Upper lobe of left lung (tissue), 6 donors: ENCODE measurements around the gene TSPAN32. TPM values are rescaled to one million over a fixed set of nuclear protein-coding genes. Genes with fewer than 3 reads are reported as not detected.

Experiments used
- ATAC-seq, 2 donors: fragments of 200-7000 bp; cut with Tn5 transposase; one replicate each; pipeline ENCODE4 v1.9.1; 2022; ENCODE audit warnings: mild to moderate bottlenecking in 2 of 2, moderate library complexity in 2 of 2; ENCODE audit not compliant: low FRiP score in 2 of 2
- DNase-seq, 2 donors: peaks; one replicate each; pipeline ENCODE4 v3.0.0-alpha.2; 2019 to 2020
- H3K27ac ChIP-seq, 4 donors: fragments of 200-600 bp; sonication (generic); one replicate each; pipeline ENCODE4 v1.5.1; 2016 to 2019
- H3K27me3 ChIP-seq, 4 donors: fragments of 200-600 bp; sonication (generic); one replicate each; pipeline ENCODE4 v1.5.1; 2017 to 2019
- H3K36me3 ChIP-seq, 4 donors: fragments of 200-600 bp; sonication (generic); one replicate each; pipeline ENCODE4 v1.5.1; 2016 to 2019
- H3K4me1 ChIP-seq, 4 donors: fragments of 200-600 bp; sonication (generic); one replicate each; pipeline ENCODE4 v1.5.1; 2018 to 2019
- H3K4me3 ChIP-seq, 4 donors: fragments of 200-600 bp; sonication (generic); one replicate each; pipeline ENCODE4 v1.5.1; 2017 to 2019; ENCODE audit warnings: mild to moderate bottlenecking in 2 of 4, moderate library complexity in 1 of 4
- H3K9me3 ChIP-seq, 4 donors: fragments of 200-600 bp; sonication (generic); one replicate each; pipeline ENCODE4 v1.5.1; 2018 to 2019
- EP300 ChIP-seq, 4 donors: sonication (generic); formaldehyde crosslinking; IDR thresholded peaks; one replicate each; pipeline ENCODE4 v1.5.1; 2017; ENCODE audit warnings: antibody characterized with exemption in 4 of 4, control low read depth in 2 of 4
- POLR2A ChIP-seq, 4 donors: fragments of 450-650 bp; IDR thresholded peaks; one replicate each; pipeline ENCODE4 v1.5.1; 2016 to 2017; ENCODE audit warnings: antibody characterized with exemption in 4 of 4, mild to moderate bottlenecking in 2 of 4
- POLR2AphosphoS5 ChIP-seq, 2 donors: sonication (generic); formaldehyde crosslinking; IDR thresholded peaks; one replicate each; pipeline ENCODE4 v1.5.1; 2017; ENCODE audit warnings: antibody characterized with exemption in 2 of 2
- WGBS, 2 donors: methylation state at CpG; one replicate each; pipeline ENCODE4 v1.1.5; 2017 to 2018; 5-methylcytosine and 5-hydroxymethylcytosine counted together
- total RNA-seq, 6 donors: library from RNA; depleted of rRNA in 4 of 6; stranded (reverse); fragments of >200 nt in 4 of 6; gene quantifications; one replicate each; pipeline versions ENCODE4 v1.1.0 to v1.2.1, GENCODE V29; 2016 to 2021
- TF ChIP-seq, protein P1 (sequence below), 6 experiments: fragments of 450-650 bp in 4 of 6; fragments of 200-600 bp in 2 of 6; sonication (generic) in 2 of 6; IDR thresholded peaks; one replicate each; pipeline ENCODE4 v1.5.1; 2016 to 2019; ENCODE audit warnings: antibody characterized with exemption in 6 of 6
- donor health status: DM: no; HTN: no; CAD: no; lungs with moderate emphysema.
- donor health status: DM: no; HTN: yes; CAD: no; lungs with severe emphysema.

The TSPAN32 gene
- total RNA-seq, 6 donors from 2014 or later, result 3.1 to 16.4 (median 6.8) TPM

DNA sequence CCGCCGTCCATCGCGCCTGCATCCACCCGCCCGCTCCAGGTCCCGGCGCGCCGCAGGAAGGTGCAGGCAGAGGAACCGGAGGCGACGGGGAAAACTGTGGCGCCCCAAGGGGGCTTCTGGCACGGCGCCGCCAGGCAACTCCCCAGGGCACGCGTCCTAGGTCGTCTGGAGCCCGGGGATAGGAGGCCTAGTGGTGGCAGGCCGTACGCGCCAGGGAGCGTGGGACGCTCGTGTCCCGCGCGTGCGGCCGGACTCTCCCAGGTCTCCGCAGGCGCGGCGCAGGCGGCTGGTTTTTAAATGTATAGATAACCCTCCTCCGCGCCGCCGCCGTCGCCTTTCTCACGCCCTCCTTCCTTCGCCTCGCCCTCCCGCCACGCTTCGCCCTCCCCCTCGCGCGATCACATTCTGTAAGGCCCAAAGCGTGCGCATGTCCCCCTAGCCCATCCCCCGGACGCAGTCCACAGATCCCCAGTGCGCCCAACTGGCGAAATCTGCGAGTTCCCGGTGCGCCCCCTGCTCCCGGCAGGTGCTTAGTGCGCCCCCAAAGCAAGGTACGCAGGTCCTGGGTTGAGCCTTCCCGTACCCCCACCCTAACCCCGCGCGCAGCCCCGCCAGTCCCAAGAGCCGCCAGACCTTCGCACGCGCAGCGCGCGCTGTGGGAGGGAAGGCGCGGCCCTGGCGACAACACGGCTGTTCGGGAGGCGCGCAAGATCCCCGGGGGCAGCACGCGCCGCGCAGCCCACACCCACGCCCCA lies 31.3 kb upstream of the TSPAN32 start, which contains the start of gene ASCL2:
Gene ASCL2, minus strand, starts transcription at position 267 of the 755 bp plus-strand sequence. Its CDS starts 256 bp downstream, at position 11.
- peak within 1 kb of the TSS; percentile 33 to 69 (median 62) for H3K4me3 ChIP-seq
- 0 to 6% methylated on average over 2 to 66 of the region's 89 CpGs for WGBS, 2 donors
- no peaks in the 10 kb centered on the region for H3K36me3 ChIP-seq
- H3K27me3 ChIP-seq, result peaks cover 0 to 21% (median 9%) of the 10 kb centered on the region in 4 donors
- TF ChIP-seq EP300 (IDR thresholded peaks at IDR 0.05) (no peak), POLR2AphosphoS5 (IDR thresholded peaks at IDR 0.05) (no peak), POLR2A (IDR thresholded peaks at IDR 0.05) (no peak)
- TF ChIP-seq, protein P1, sequence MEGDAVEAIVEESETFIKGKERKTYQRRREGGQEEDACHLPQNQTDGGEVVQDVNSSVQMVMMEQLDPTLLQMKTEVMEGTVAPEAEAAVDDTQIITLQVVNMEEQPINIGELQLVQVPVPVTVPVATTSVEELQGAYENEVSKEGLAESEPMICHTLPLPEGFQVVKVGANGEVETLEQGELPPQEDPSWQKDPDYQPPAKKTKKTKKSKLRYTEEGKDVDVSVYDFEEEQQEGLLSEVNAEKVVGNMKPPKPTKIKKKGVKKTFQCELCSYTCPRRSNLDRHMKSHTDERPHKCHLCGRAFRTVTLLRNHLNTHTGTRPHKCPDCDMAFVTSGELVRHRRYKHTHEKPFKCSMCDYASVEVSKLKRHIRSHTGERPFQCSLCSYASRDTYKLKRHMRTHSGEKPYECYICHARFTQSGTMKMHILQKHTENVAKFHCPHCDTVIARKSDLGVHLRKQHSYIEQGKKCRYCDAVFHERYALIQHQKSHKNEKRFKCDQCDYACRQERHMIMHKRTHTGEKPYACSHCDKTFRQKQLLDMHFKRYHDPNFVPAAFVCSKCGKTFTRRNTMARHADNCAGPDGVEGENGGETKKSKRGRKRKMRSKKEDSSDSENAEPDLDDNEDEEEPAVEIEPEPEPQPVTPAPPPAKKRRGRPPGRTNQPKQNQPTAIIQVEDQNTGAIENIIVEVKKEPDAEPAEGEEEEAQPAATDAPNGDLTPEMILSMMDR (IDR thresholded peaks at IDR 0.05), result no peak
- H3K27ac ChIP-seq, result peak within 1 kb of the TSS; percentile 69 to 86 (median 80)
- peaks cover 29 to 42% (median 32%) of the 10 kb centered on the region in 4 donors for H3K4me1 ChIP-seq
- no peaks in the 10 kb centered on the region for H3K9me3 ChIP-seq
- no peak for ATAC-seq
- DNase-seq, result no peak

DNA sequence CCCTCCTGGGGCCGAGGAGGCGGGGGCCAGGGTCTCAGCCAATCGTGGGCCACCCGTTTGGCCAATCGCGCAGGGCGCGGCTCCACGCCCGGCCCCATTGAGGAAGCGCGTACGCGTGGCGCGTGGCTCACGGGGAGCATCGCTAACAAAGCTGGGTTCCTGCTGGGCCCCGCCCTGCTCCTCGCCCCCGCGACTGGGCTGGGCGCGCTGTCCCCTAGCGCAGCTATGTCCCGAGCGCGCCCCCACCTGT lies 30.8 kb upstream of the TSPAN32 start:
- H3K9me3 ChIP-seq, result no peaks in the 10 kb centered on the region
- ATAC-seq, result peak in 1 of 2 donors; percentile 62
- no peaks in the 10 kb centered on the region for H3K36me3 ChIP-seq
- DNase-seq, result peak in 1 of 2 donors; percentile 92
- H3K27me3 ChIP-seq, result peaks cover 0 to 21% (median 9%) of the 10 kb centered on the region in 4 donors
- H3K27ac ChIP-seq, result no peak overlapping the region
- WGBS, 2 donors, result 4 to 17% methylated on average over 3 to 28 of the region's 28 CpGs
- TF ChIP-seq EP300 (IDR thresholded peaks at IDR 0.05), result no peak
- TF ChIP-seq, protein P1 (IDR thresholded peaks at IDR 0.05), result no peak
- TF ChIP-seq POLR2A (IDR thresholded peaks at IDR 0.05), result no peak
- no peak for TF ChIP-seq POLR2AphosphoS5 (IDR thresholded peaks at IDR 0.05)
- H3K4me1 ChIP-seq, result peaks cover 26 to 37% (median 30%) of the 10 kb centered on the region in 4 donors
- H3K4me3 ChIP-seq, result peak overlapping the region in 3 of 4 donors; percentile 61 to 69 (median 64)

DNA sequence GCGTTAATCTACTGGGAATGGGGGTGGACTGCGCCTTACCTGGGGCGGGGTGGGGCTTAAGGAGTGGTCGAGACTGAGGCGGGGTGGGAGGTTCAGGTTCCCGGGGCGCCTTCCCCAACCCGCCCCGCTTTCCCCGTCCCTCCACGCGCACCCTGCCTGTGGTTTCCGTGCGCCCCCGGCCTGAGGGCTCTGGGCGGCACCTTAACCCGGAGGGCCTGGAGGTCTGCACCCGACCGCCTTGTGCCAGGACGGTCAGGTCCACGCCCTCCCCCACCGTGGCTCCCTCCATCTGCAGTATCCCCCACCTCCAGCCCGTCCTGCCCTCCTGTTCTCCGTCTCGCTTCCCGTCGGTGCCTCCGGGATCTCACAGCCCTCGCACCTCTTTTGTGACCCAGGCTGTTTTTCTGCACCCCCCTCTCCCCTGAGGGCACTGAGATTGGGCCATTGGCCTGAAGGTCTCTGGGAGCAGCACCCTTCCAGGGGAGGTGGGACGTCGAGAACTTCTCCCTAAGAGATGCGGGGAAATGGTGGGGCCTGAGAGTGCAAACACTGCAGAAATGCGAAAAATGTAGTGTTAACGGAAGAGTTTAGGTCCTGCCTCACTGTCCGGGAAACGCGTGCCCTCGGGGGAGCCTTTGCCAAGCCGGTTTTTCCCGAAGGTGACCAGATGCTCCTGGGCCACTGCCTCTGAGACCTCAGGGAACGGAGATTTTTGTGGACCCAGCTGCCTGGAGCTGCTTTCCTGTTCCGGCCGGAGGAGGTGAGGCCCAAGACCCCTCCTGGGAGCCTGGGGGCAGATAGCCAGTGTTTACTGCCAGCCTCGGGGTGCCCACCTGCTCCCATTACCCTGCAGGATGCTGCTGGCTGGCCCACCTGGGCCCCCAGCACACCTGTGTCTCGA lies 30.2 kb upstream of the TSPAN32 start:
- H3K4me1 ChIP-seq, result peaks cover 26 to 34% (median 27%) of the 10 kb centered on the region in 4 donors
- H3K27ac ChIP-seq, result no peak overlapping the region
- H3K27me3 ChIP-seq, result peaks cover 0 to 21% (median 9%) of the 10 kb centered on the region in 4 donors
- peak overlapping the region in 3 of 4 donors; percentile 61 to 69 (median 64) for H3K4me3 ChIP-seq
- no peaks in the 10 kb centered on the region for H3K9me3 ChIP-seq
- no peaks in the 10 kb centered on the region for H3K36me3 ChIP-seq
- DNase-seq (peak in 1 of 2 donors; percentile 65), ATAC-seq (no peak)
- TF ChIP-seq POLR2AphosphoS5 (IDR thresholded peaks at IDR 0.05) (no peak), EP300 (IDR thresholded peaks at IDR 0.05) (no peak), POLR2A (IDR thresholded peaks at IDR 0.05) (no peak)
- TF ChIP-seq, protein P1 (IDR thresholded peaks at IDR 0.05), result no peak
- WGBS, 2 donors, result 37 to 44% methylated on average over 24 to 44 of the region's 45 CpGs

DNA sequence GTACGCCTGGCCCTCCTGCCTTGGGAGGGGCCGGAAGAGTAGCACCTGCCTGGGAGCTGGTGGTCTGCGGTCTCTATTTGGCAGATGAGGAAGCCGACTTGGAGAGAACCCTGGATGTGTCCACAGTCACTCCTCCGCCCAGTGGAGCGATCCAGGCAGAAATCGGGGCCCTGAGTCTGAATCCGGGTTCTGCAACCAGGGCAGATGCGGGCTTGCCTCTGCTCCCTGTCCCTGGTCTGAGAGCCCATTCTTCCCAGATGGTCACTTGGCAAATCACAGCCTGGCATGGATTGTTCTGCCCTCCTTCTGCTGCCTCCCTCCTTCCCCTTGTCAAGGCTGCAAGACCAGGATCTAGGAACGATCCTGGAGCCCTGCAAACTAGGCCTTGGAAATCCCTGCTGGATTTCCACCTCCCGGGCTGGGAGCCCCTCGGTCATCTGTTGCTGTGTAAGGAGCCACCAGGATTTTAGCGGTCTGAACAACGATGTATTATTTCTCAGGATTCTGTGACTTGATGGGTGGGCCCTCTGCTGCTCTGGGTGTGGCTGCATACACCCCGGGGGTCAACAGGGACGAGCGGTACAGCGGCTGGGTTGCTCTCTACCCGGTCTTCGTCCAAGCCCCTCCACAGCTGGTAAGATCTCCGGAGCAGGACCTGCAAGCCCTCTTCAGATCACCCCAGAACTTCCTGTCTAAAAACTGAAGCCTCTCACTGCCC lies 29.4 kb upstream of the TSPAN32 start:
- no peak for ATAC-seq
- TF ChIP-seq, protein P1 (IDR thresholded peaks at IDR 0.05), result no peak
- TF ChIP-seq POLR2A (IDR thresholded peaks at IDR 0.05), result no peak
- TF ChIP-seq EP300 (IDR thresholded peaks at IDR 0.05), result no peak
- TF ChIP-seq POLR2AphosphoS5 (IDR thresholded peaks at IDR 0.05), result no peak
- no peak for DNase-seq

More for the DNA sequence above, 29.4 kb upstream of the TSPAN32 start:
- H3K4me1 ChIP-seq, result peaks cover 26 to 34% (median 27%) of the 10 kb centered on the region in 4 donors
- H3K36me3 ChIP-seq, result no peaks in the 10 kb centered on the region
- 90 to 96% methylated on average over 9 to 21 of the region's 21 CpGs for WGBS, 2 donors
- H3K27me3 ChIP-seq, result peaks cover 0 to 21% (median 9%) of the 10 kb centered on the region in 4 donors
- H3K27ac ChIP-seq, result no peak overlapping the region
- no peak overlapping the region for H3K4me3 ChIP-seq
- H3K9me3 ChIP-seq, result no peaks in the 10 kb centered on the region
